ENCODE results near the gene RFTN1.

The RFTN1 gene

DNA sequence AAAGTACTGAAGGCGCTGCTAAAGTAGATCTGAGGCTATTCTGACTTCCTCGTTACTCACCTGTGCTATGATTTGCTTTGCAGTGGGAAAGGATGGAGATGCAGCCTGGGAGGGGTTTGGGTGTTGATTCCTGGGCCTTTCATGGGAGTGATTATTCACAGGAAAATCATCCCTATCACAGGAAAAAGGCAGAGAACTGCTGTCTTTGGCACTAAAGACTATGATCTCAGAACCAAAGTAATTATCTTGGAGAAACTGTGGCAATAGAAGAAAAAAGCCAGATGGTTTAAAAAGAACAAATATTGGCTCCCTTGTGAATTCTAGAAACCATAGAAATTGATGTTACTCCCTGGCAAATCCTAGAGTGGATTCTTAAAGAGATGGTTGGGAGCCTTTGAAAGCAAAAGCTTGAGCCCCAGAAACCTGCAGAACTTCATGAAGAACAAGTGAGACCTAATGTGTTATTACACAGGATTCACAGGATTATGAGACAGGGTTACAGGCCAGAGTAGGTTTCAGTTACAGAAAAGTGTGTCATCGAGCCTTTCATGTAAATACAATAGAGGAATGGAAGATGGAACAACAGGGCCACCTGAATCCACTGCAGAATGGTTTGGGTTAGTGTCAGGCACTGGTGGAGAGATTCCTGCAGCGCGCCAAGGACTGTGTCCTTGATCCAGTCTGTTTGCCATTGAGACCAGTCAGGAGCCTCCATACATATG, 162.7 kb downstream of the RFTN1 start:
- H3K4me3 ChIP-seq (ENCODE audit: low read depth, low read length) = no peak overlapping the region
- no peak for DNase-seq (ENCODE audit: low read depth)

- H3K4me3 ChIP-seq (ENCODE audit: low read depth, low read length) = no peak overlapping the region
- peak; percentile 62 for DNase-seq (ENCODE audit: low read depth)
These were observed 163.4 kb downstream of the RFTN1 start for GRCh38 chr3:16349986-16350596.

- DNase-seq (ENCODE audit: low read depth) = no peak
- no peak overlapping the region for H3K4me3 ChIP-seq (ENCODE audit: low read depth, low read length)
These were observed 166.0 kb downstream of the RFTN1 start for GRCh38 chr3:16347548-16347947.

DNA sequence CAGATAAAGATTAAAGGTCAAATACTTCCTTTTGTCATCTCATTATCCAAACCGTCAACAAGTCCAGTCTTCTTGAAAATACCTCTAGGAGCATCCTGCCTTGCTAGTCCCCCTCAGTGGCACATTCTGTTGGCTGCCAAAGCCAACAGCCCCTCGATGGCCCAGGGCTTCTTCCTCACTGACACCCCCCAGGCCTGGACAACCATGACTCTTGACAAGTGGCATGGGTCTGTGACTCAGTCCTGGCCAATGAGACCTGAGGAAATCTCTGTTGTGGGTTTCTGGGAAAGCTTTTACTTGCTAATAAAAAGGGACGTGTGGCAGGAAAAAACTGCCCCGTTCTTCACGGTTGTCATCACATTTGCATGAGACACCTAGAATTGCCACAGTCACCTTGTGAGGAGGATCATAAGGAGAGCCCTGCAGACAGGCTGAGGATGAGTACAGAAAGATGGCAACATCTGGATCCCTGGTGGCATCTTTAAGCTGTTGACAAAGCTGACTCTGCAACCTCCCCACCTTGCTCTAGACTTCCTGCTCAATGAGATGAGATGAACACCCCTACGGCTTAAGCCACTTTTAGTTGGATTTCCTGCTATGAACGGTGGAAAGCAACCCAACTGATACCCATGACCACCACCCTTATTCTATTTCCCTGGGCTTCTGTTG, 167.0 kb downstream of the RFTN1 start:
- DNase-seq (ENCODE audit: low read depth) = no peak
- no peak overlapping the region for H3K4me3 ChIP-seq (ENCODE audit: low read depth, low read length)

DNA sequence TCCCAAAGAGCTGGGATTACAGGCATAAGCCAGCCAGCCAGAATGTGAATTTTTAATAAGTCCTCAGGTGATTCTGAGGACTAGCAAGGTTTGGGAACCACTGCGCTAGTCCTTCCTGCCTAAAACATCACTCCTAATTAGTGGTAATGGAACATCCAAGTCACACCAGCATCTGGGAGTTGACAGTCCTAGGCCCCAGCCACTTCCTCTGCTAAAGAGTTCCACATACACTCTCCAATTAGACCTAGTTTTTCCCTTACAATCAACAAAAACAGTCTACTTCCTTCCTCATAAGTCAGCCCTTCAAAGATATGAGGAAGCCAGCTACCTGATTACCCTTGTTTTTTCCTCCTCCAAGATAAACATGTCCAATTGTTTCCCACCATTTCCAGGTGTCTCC, 170.4 kb downstream of the RFTN1 start:
- DNase-seq (ENCODE audit: low read depth) = no peak
- no peak overlapping the region for H3K4me3 ChIP-seq (ENCODE audit: low read depth, low read length)

DNA sequence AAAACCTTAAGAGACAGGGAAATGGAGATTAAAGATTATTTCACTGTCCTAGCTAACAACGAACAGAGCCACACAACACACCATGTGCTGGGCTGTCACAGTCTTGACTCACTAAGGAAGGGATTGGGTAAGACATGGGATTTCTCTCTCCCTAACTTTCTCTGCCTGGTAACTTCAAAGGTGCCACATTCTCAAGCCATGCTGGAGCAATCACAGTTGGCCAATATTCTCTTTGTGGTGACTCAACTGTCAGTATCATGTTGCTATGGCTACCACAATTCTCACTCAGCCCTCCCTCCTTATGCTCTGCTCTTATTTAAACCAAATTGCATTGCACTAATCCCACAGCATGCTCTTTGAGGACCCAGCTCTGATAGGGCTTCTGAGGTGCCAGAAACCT, 174.5 kb downstream of the RFTN1 start:
- no peak overlapping the region for H3K4me3 ChIP-seq (ENCODE audit: low read depth, low read length)
- peak; percentile 95 for DNase-seq (ENCODE audit: low read depth)

- no peak for DNase-seq (ENCODE audit: low read depth)
- no peak overlapping the region for H3K4me3 ChIP-seq (ENCODE audit: low read depth, low read length)
These were observed 175.5 kb downstream of the RFTN1 start for GRCh38 chr3:16337856-16338540.

- no peak overlapping the region for H3K4me3 ChIP-seq (ENCODE audit: low read depth, low read length)
- no peak for DNase-seq (ENCODE audit: low read depth)
These were observed 176.7 kb downstream of the RFTN1 start for GRCh38 chr3:16336825-16337224.

DNA sequence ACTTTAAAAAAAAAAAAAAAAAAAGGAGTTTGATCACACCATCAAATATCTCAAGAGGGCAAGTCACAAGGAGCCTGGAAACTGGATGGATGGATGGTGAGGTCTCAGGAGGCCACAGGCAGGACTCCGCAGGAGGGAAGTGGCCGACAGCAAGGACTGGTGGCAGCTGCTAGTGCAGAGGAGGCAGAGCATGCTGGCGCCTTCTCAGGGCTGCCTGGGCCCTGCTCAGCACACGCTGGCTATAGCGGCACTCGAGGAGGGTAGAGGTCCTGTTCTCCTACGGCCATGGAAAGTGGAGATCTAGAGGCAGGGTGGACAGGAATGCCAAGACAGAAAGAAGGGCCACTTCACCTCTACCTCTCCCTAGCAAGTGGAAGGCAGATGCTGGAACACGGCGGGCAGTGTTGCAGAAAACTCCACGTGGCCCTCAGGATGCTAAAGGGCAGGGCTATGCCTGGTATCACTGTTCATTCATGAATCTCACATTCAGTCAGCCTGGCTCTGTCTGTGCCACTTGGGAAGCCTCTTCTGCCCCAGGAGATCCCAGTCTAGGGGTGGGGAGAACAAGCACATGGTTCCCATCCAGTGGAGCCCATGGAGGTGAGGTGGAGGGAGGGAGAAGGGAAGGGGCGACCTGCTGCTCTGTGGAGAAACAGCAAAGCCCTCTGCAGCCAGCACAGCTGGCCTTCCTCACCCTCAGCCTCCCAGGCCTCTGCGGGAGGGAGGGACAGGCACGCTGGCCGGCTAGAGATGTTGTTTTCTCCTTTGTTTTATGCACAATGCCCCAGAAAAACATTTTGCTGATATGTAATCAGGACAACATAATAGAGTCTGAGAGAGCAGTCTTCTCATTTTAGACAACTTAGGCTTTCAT, 177.5 kb downstream of the RFTN1 start:
- DNase-seq (ENCODE audit: low read depth) = no peak
- no peak overlapping the region for H3K4me3 ChIP-seq (ENCODE audit: low read depth, low read length)

GRCh38 chr3:16335333-16335732, 178.2 kb downstream of the RFTN1 start:
- no peak for DNase-seq (ENCODE audit: low read depth)
- no peak overlapping the region for H3K4me3 ChIP-seq (ENCODE audit: low read depth, low read length)

- H3K4me3 ChIP-seq (ENCODE audit: low read depth, low read length) = no peak overlapping the region
- DNase-seq (ENCODE audit: low read depth) = peak; percentile 55
These were observed 178.6 kb downstream of the RFTN1 start for GRCh38 chr3:16334909-16335308.

DNA sequence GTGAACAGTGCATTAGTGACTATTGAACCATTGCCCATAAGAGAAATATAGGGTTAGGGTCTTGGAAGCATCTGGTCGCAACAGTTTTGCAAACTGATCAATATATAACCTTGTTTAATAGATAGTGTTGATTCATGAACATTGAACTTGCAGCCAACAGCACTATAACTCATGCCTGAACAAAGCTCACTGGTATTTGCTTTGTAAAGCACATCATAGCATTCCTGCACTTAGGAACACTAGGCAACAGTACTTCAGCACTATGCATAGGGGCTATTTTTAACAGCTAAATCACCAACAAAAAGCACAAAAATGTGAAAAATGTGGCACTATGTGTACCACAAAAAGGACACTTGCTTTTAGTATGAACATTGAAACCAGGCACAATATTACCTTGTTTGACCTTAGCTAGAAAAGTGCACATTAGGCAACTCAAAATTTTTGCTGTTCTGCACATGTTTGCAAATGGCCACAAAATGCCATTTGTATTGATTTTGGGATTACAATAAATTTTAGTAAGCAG, 180.5 kb downstream of the RFTN1 start:
- DNase-seq (ENCODE audit: low read depth) = no peak
- no peak overlapping the region for H3K4me3 ChIP-seq (ENCODE audit: low read depth, low read length)

GRCh38 chr3:16331319-16331883, 182.1 kb downstream of the RFTN1 start:
- no peak for DNase-seq (ENCODE audit: low read depth)
- H3K4me3 ChIP-seq (ENCODE audit: low read depth, low read length) = no peak overlapping the region

DNA sequence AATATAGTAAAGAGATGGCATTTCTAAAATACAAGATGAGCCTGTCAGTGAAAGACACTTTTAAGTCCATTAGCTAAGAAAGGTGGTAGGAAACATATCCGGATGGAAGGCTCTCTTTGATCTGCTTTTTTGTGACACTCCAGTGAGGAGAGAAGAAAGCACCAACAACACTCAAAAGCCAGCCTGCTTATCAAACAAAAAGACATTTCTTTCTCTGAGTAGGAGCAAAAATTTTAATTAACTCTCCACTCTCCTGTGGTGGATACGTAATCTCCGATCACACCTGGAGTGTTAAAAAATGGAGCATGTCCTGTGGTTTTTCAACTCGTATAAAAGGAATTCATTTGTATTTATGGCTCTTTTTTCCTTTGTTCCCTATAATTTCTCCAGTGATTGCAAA, 183.1 kb downstream of the RFTN1 start:
- no peak overlapping the region for H3K4me3 ChIP-seq (ENCODE audit: low read depth, low read length)
- DNase-seq (ENCODE audit: low read depth) = no peak

GRCh38 chr3:16329826-16330129, 183.7 kb downstream of the RFTN1 start:
- no peak overlapping the region for H3K4me3 ChIP-seq (ENCODE audit: low read depth, low read length)
- DNase-seq (ENCODE audit: low read depth) = no peak

GRCh38 chr3:16329036-16329825, 184.3 kb downstream of the RFTN1 start:
- no peak for DNase-seq (ENCODE audit: low read depth)
- H3K4me3 ChIP-seq (ENCODE audit: low read depth, low read length) = no peak overlapping the region

DNA sequence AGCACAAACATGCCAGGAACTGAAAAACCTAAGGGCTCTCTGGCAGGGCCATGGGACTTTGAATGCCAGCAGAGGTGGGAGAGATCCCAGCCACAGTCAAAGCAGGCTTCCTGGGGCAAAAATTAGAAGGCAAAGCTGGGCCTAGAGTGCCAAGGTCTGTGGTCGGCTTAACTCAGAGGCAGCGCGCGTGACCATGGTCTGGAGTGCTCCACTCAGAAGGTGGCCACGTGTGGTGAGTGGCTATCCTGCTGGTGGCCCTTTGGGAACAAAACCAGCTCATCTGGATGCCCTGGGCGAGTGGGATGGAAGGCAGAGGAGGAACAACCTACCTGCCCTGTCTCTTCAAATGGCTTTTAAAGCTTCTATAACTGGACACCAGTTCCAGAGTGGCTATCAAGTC, 185.4 kb downstream of the RFTN1 start:
- H3K4me3 ChIP-seq (ENCODE audit: low read depth, low read length) = no peak overlapping the region
- no peak for DNase-seq (ENCODE audit: low read depth)

- no peak overlapping the region for H3K4me3 ChIP-seq (ENCODE audit: low read depth, low read length)
- no peak for DNase-seq (ENCODE audit: low read depth)
These were observed 186.7 kb downstream of the RFTN1 start for GRCh38 chr3:16326724-16327349.

All from skeletal muscle cell (primary cell).